GM21737 (cell line): ENCODE measurements around the gene ATP1B2.
"Not testable (repeated sequence)": the region's sequence is repeated elsewhere in the genome, so short reads cannot be mapped to it uniquely, and the experiment has no call there.

ENCODE experiments used
- ATAC-seq: cut with Tn5 transposase; IDR thresholded peaks from one replicate; pipeline ENCODE4 v1.9.1; 2021; ENCODE audit warnings: mild to moderate bottlenecking, moderate library complexity; ENCODE audit not compliant: unreplicated experiment

ATP1B2 gene, protein sequence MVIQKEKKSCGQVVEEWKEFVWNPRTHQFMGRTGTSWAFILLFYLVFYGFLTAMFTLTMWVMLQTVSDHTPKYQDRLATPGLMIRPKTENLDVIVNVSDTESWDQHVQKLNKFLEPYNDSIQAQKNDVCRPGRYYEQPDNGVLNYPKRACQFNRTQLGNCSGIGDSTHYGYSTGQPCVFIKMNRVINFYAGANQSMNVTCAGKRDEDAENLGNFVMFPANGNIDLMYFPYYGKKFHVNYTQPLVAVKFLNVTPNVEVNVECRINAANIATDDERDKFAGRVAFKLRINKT

GRCh38 chr17:7650509-7651096 is at the start of gene ATP1B2:
Gene ATP1B2 (plus strand): TSS chr17:7650926. CDS start chr17:7651519, 593 bp downstream.
- ATAC-seq, result no peak

DNA sequence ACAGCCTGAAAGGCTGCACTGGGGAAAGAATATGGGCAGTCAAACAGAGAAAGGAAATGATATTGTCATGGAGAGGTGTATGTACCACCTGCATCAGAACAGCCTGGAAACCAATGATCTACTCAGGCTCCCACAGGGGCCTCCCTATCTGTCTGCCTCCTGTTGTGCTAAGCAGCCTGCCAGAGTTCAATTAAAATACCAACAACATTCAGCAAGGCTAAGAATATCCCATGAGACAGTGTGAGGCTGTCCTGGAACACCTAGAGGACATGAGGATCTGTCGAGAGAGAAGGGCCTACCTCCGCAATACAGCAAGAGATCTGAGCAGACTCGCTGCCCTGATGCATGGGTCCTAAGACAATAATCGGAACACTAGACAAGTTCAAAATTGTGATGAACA is 44.4 kb upstream of the ATP1B2 start:
- ATAC-seq, result no peak

GRCh38 chr17:7610641-7611040 is 40.1 kb upstream of the ATP1B2 start:
- no peak for ATAC-seq

DNA sequence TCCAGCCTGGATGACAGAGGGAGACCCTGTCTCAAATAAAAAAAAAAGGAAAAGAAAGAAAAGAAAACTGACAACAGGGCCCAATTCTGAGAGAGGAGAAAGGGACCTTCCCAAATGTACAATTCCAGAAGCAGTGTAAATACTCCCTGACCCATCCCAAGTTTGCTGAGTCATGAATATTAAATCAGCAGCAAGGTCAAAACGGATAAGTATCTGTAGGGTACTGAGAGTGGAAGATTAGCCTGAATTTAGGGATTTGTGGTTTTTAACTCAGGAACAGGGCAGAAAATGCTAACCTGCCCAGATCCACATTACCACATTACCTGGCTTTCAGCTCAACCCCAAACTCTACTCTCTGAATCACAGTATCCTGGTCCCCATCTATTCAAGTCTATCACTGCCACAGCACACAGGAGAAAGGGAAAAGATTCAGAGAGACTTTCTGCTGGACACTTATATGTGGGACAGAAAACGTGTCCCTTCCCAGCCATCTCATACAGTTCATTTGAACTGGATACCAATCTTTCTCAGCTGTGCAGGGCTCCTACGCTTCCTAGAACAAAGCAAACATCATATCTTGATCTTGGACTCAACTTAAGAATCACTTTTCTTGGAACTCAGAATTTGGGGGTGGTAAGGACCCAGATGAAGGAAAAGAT is 39.0 kb upstream of the ATP1B2 start:
- ATAC-seq, result no peak

DNA sequence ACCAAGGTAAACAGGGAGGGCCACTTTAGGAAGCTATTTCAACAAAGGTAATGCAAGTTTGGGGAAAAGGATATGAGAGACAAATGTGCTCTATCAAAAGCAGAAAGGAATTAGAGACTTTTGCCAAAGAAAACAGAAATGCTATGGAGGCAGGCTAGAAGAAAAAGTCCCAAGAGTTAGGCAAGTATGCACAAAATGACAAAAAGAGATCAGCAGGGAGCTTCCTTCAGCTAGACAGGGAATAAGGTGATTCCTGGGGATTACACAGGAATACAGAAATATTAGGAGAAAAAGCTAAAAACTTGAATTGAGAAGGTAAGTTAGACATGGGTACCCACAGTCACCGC is 38.5 kb upstream of the ATP1B2 start:
- ATAC-seq, result no peak

- ATAC-seq, result no peak
These were observed 36.8 kb upstream of the ATP1B2 start for GRCh38 chr17:7613769-7614424.

DNA sequence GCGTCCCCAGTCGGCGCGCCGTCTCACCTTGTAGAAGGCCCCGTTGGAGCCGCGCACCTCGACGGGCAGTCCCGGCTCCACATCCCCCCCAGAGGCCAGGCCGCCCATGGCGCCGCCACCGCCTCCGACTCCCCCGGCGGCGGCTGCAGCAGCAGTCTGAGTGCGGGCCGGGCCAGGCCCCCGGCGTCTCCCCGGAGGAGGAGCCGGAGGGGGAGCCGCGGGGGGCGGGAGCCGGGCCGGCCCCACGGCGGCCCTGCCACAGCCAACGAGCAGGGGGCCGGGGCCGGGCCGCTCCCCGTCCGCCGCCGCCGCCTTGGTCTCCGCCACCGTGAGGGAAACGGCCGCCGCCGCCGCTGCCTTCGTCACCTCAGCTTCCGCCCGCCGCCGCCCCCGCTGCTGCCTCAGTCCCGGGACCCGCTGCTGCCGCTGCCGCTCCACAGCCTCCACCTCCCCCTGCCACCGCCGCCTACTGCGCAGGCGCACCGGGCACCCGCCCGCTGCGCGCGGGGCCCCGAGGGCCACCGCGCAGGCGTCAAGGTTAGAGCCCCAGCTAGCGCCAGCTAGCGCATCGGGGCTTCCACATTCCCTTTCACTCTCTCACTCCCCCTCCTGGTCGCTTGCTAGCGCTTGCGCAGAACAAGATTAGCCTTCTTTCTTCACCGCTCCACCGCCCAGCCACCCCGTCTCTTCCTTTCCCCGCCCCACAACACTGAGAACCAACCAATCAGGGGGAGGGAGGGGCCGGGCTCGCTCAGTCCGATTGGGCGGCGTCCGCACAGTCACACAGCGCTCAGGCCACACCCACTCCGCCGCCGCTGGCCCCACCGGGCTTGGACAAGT is 36.1 kb upstream of the ATP1B2 start, which contains the start of gene FXR2:
Gene FXR2, minus strand, starts transcription at position 473 of the 840 bp plus-strand sequence. Its CDS starts 365 bp downstream, at position 108.
- ATAC-seq, result peak; percentile 85

- ATAC-seq, result no peak
These were observed 35.4 kb upstream of the ATP1B2 start for GRCh38 chr17:7615265-7615747.

DNA sequence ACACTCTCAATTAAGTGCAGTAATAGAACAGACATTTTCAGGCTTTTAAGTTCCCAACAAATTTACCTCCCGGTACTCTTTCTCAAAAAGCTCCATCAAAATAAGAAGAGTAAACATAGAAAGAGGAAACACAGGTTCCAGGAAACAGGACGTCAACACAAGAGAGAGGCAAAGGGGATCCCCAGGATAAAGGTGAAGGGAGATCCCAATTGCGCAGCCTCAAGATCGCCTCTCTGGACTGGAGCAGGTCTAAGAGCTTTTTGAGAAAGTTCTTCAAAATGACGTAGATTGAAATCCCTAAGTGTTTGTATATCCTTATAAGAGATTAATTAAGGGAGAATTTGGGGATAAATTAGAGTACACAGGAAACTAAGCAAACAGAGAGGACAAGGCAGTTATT is 32.1 kb upstream of the ATP1B2 start:
- ATAC-seq, result no peak

DNA sequence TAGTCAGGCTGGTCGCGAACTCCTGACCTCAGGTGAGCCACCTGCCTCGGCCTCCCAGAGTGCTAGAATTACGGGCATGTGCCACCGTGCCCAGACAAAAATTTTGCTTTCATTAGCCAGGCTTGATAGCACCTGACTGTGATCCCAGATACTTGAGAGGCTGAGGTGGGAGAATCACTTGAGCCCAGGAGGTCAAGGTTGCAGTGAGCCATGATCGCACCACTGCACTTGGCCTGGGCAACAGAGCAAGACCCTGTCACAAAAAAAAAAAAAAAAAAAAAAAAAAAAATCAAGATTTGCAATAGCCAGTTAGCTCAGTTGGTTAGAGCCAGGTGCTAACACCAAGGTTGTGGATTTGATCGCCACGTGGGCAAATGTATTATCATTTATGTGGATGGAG is 29.9 kb upstream of the ATP1B2 start:
- no peak for ATAC-seq

DNA sequence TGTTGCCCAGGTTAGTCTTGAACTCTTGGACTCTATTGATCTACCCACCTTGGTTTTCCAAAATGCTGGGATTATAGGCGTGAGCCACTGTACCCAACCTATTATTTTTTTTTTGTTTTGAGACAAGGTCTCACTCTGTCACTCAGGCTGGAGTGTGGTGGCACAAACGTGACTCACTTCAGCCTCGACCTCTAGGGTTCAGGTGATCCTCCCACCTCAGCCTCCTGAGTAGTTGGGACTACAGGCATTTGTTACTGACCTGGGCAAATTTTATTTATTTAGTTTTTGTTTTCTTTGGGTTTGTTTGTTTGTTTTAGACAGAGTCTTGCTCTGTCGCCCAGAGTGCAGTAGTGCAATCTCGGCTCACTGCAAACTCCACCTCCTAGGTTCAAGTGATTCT is 27.1 kb upstream of the ATP1B2 start:
- ATAC-seq, result no peak

- ATAC-seq, result not testable (repeated sequence)
These were observed 25.0 kb upstream of the ATP1B2 start for GRCh38 chr17:7625749-7626148.

GRCh38 chr17:7626307-7626706 is 24.4 kb upstream of the ATP1B2 start:
- no peak for ATAC-seq

DNA sequence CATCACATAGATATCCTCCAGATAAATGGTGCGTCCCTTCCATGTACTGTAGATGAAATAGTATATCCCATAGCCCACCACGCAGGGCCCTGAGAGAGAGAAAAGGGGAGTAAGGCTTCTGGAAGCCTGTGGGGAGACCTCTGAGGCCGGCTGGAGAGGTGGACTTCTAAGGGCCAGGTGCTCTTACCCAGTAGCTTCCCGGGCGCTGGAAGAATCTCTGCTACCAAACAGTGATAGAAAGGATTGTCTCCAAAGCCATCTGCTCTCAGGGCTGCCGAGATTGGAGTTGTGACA is 23.8 kb upstream of the ATP1B2 start:
- ATAC-seq, result no peak

GRCh38 chr17:7627250-7628121 is 23.2 kb upstream of the ATP1B2 start, which contains the start of gene SAT2:
Gene SAT2 (minus strand): TSS chr17:7627821. CDS start chr17:7627635, 186 bp downstream.
- no peak for ATAC-seq

GRCh38 chr17:7629939-7630571 is 20.7 kb upstream of the ATP1B2 start, which contains the start of gene SHBG:
Gene SHBG (plus strand): TSS chr17:7630135. CDS start chr17:7630173, 38 bp downstream.
- ATAC-seq, result no peak

GRCh38 chr17:7631398-7632380 is 19.0 kb upstream of the ATP1B2 start:
- no peak for ATAC-seq

DNA sequence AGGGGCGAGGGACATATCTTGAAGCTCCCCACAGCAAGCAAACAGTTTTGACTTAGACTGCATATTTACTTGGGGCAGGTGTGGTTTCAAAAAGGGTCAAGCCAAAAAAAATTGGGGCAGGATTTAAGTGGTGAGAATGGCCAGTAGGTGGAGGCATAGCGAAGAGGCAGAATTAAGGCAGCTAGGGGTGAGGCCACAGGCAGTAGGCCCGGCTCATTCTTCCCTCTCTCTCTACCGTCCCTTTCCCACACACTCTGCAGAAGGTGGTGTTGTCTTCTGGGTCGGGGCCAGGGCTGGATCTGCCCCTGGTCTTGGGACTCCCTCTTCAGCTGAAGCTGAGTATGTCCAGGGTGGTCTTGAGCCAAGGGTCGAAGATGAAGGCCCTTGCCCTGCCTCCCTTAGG is 18.2 kb upstream of the ATP1B2 start:
- ATAC-seq, result no peak
